ENCODE measurements around the gene TMEM181.

DNA sequence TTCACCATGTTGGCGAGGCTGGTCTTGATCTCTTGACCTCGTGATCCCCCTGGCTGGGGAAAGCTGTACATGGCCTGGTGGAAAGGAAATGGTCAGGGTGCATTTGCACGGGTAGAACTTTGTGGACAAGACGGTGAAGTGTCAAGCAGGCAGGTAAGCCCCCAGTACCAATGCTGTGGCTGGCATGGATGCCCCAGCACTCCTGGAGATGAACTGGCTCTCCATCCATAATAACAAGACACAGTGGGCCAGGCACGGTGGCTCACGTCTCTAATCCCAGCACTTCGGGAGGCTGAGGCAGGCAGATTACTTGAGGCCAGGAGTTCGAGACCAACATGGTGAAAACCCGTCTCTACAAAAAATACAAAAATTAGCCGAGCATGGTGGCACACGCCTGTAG is 37.3 kb upstream of the TMEM181 start:
- no peak for TF ChIP-seq CTCF (IDR thresholded peaks at IDR 0.05)
- TF ChIP-seq POLR2A (IDR thresholded peaks at IDR 0.05): no peak
